Stimulated activated effector memory CD8-positive, alpha-beta T cell treated with anti-CD3 and anti-CD28 coated beads, Interleukin-12 subunit alpha, Interleukin-12 subunit beta, amount 100 ng/mL, for 72 hours (primary cell): ENCODE results near the gene PCA3.

Experiments used
- ATAC-seq: fragments of 150-1000 bp; cut with Tn5 transposase; 2 replicates; pipeline ENCODE4 v1.10.0; 2021
- DNase-seq, 2 donors: peaks; one replicate each; pipeline ENCODE4 v3.0.0; 2021 to 2022; ENCODE audit warnings: low spot score in 2 of 2
- H3K27ac Mint-ChIP-seq: one replicate; pipeline ENCODE4 v1.8.0; 2022; ENCODE audit warnings: mild to moderate bottlenecking, mixed read lengths
- H3K36me3 Mint-ChIP-seq: one replicate; pipeline ENCODE4 v1.8.0; 2022; ENCODE audit warnings: mild to moderate bottlenecking, mixed read lengths
- H3K4me1 Mint-ChIP-seq: one replicate; pipeline ENCODE4 v1.8.0; 2022; ENCODE audit warnings: mixed read lengths
- H3K4me3 Mint-ChIP-seq: one replicate; pipeline ENCODE4 v1.8.0; 2022; ENCODE audit warnings: mild to moderate bottlenecking, mixed read lengths
- H3K9me3 Mint-ChIP-seq: one replicate; pipeline ENCODE4 v1.8.0; 2022; ENCODE audit warnings: mixed read lengths

Gene PCA3

DNA sequence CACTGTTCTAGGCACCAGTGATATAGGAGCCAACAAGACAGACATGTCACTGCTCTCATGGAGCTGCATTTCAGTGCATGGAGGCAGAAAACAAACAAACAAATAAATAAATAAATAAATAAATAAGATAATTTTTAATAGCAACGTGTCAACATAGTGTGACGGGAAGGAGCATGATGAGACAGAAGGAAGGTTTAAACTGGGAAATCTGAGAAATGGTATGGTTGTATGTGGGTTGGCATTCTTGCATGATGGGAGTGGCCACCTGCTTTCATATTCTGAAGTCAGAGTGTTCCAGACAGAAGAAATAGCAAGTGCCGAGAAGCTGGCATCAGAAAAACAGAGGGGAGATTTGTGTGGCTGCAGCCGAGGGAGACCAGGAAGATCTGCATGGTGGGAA lies at the start of gene PCA3:
Gene PCA3 (plus strand): TSS at position 301 of the 400 bp plus-strand sequence.
- no peaks in the 10 kb centered on the region for H3K36me3 Mint-ChIP-seq
- ATAC-seq (no peak), DNase-seq (no peak)
- no peak within 1 kb of the TSS for H3K27ac Mint-ChIP-seq
- no peaks in the 10 kb centered on the region for H3K9me3 Mint-ChIP-seq
- no peaks in the 10 kb centered on the region for H3K4me1 Mint-ChIP-seq
- H3K4me3 Mint-ChIP-seq, result no peak within 1 kb of the TSS

DNA sequence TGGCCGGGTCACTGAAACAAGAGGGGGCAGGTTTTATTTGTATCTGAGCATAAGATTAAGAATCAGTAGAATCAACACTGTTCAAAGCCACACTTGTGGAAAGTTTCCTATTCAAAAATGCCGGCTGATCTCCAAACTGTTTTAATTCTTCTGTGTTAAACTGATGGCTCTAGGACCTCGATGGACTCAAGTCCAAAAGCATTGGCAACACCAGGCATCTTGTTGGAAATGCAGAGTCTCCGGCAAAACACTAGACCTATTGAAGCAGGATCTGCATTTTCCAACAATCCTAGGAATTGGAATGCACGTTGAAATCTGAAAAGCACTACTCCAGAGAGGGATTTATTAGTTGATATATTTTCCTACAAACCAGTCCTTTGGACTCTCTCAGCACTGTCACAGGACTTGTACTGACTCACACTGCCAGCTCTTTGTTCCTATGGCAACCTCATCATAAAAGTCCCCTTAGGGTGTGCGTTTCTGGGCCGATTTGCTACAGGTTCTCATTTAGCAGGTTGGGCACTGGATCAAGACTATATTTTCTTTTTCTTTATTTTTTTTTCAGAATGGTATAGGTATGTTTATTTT lies 48.1 kb upstream of the PCA3 start:
- no peak overlapping the region for H3K27ac Mint-ChIP-seq
- DNase-seq (no peak), ATAC-seq (no peak)
- H3K4me3 Mint-ChIP-seq, result no peak overlapping the region
- no peaks in the 10 kb centered on the region for H3K9me3 Mint-ChIP-seq
- no peaks in the 10 kb centered on the region for H3K36me3 Mint-ChIP-seq
- no peaks in the 10 kb centered on the region for H3K4me1 Mint-ChIP-seq

DNA sequence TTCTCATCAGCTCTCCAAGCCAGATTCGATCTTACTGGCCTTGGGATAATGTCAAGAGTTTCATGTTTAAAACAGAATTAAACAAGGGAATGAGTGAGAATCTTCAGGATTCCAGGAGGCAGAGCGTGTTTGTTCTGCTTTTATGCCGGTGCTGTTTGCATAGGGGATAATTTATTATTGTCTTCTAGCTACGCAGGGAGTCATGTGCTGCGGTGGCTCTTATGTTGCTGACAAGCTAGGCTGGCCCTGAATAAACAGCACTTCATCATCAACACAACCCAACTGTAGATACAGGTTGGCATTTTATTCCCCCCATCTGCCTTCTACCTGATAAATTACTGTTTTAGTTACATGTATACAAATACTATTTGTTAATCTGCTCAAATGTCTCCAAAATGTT lies 47.1 kb upstream of the PCA3 start:
- Mint-ChIP-seq H3K9me3 (no peaks in the 10 kb centered on the region), H3K36me3 (no peaks in the 10 kb centered on the region), H3K27ac (no peak overlapping the region), H3K4me1 (no peaks in the 10 kb centered on the region), H3K4me3 (no peak overlapping the region)
- DNase-seq (no peak), ATAC-seq (no peak)

DNA sequence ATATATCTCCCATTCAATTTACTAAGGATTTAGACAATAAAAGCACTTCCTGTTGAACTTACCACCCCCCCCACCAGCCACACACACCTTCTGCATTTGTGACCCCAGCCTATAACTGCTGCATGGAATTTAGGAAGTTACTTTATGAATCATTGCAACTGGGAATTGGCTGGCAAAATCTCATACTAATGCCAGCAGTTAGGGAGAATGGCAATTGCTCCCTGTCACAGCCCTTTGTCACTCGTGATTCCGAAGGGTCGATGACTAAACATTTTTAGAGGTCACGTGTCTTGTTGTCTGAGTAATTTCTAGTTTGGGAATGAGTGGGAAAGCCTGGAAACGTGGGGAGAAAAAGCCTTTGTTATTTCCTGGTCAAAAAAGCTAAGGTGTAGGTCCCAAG lies 46.6 kb upstream of the PCA3 start:
- Mint-ChIP-seq H3K27ac (no peak overlapping the region), H3K9me3 (no peaks in the 10 kb centered on the region), H3K4me1 (no peaks in the 10 kb centered on the region), H3K36me3 (no peaks in the 10 kb centered on the region), H3K4me3 (no peak overlapping the region)
- DNase-seq, result no peak
- ATAC-seq, result no peak

DNA sequence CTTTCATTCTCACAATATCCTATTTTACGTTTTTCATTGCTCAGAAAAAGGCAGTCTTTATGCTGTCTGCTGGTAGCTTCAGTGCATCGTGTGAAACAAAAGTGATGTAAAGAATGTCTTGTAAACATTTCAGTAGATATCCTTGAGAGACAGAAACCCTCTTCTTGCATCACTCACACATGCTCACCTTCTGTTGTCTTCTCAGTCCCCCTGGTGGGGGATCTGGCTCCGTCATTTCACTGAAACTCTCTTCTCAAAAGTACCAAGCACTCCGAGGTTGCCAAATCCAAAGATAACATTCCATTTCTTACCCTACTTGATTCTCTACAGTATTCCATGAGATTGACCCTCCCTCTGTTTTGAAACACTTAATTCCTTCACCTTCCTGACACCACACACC lies 46.1 kb upstream of the PCA3 start:
- Mint-ChIP-seq H3K36me3 (no peaks in the 10 kb centered on the region), H3K4me3 (no peak overlapping the region), H3K27ac (no peak overlapping the region), H3K9me3 (no peaks in the 10 kb centered on the region), H3K4me1 (no peaks in the 10 kb centered on the region)
- DNase-seq (no peak), ATAC-seq (no peak)

DNA sequence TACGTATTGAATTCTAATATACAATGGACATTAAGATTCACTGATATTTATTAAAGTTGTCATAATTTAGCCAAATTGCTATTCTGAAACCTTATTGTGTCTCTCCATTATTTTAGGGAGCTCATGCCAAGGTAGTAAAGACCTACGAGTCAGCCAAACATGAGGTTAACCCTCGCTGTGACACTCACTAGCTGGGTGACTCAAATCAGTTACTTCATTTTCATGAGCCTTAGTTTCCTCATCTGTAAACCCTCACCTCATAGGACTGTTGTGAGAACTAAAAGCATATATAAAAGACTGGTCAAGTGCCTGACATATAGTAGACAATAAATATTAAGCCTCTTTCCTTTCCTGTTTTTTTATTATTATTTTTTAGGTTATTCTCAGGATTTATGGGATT lies 44.0 kb upstream of the PCA3 start:
- H3K36me3 Mint-ChIP-seq, result no peaks in the 10 kb centered on the region
- H3K4me3 Mint-ChIP-seq, result no peak overlapping the region
- ATAC-seq, result peak; percentile 45
- no peak overlapping the region for H3K27ac Mint-ChIP-seq
- no peak for DNase-seq
- no peaks in the 10 kb centered on the region for H3K9me3 Mint-ChIP-seq
- no peaks in the 10 kb centered on the region for H3K4me1 Mint-ChIP-seq

DNA sequence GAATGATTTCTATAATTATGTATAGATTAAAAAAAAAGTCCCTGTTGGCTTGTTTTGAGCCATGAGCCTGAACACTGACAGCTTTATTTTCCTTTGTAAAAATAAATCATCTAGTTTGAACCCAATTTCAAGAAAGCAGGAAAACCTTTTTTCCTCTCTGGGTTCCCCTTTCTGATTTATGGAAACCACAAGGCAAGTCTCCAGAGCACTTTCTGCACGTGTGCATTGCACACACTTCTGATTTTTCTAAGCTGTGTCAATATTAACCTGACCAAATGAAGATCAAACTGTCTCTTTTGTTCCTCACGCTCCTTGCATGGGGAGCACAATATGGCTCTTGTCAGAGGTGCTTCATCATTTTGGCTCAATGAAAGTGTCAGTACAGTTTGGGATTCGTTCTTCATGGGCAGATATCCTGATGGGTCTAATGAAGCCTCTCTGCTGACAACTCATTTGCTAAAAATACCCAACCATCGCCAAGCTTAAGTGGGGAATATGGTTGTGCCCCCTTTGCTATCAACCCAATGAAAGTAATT lies 39.2 kb upstream of the PCA3 start:
- Mint-ChIP-seq H3K27ac (no peak overlapping the region), H3K9me3 (no peaks in the 10 kb centered on the region), H3K36me3 (no peaks in the 10 kb centered on the region), H3K4me3 (no peak overlapping the region), H3K4me1 (no peaks in the 10 kb centered on the region)
- DNase-seq (no peak), ATAC-seq (no peak)

DNA sequence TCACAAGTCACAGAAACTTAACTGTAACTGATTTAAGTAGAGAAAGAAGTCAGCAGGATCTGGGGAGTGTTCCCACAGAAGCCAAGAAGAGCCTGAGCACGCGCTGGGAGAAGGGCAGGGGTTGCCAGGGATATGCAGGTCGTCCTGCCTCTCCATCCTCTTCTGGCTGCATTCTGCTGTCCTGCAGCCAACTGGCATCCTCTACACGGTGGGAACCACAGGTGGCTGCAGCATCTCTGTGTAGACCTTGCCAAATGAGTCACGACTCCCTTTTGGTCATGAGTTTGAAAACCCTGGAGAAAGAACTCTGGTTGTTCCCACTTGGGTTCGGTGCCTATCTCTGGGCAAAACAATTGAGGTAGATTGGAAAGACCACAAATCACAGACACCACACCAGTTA lies 38.4 kb upstream of the PCA3 start:
- DNase-seq (no peak), ATAC-seq (no peak)
- no peaks in the 10 kb centered on the region for H3K36me3 Mint-ChIP-seq
- no peaks in the 10 kb centered on the region for H3K4me1 Mint-ChIP-seq
- no peak overlapping the region for H3K4me3 Mint-ChIP-seq
- no peak overlapping the region for H3K27ac Mint-ChIP-seq
- H3K9me3 Mint-ChIP-seq, result no peaks in the 10 kb centered on the region

DNA sequence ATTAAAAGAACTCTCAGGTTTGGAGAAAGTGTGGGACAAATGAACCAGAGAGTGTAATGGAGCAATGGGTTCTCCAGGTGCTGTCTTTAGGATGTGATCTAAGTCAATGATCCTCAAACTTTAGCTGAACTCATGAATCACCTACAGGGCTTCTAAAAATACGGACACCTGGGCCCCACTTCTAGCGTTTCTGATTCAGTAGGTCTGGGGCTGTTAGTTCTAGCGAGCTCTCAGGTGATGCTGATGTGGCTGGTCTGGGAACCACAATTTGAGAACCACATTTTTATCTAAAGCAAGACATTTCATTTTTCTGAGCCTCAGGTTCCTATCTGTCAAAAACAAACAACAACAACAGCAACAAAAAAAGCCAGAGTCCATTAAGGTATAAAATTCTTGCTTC lies 35.1 kb upstream of the PCA3 start:
- H3K27ac Mint-ChIP-seq, result no peak overlapping the region
- no peak overlapping the region for H3K4me3 Mint-ChIP-seq
- ATAC-seq (no peak), DNase-seq (no peak)
- no peaks in the 10 kb centered on the region for H3K4me1 Mint-ChIP-seq
- H3K9me3 Mint-ChIP-seq, result no peaks in the 10 kb centered on the region
- H3K36me3 Mint-ChIP-seq, result no peaks in the 10 kb centered on the region

DNA sequence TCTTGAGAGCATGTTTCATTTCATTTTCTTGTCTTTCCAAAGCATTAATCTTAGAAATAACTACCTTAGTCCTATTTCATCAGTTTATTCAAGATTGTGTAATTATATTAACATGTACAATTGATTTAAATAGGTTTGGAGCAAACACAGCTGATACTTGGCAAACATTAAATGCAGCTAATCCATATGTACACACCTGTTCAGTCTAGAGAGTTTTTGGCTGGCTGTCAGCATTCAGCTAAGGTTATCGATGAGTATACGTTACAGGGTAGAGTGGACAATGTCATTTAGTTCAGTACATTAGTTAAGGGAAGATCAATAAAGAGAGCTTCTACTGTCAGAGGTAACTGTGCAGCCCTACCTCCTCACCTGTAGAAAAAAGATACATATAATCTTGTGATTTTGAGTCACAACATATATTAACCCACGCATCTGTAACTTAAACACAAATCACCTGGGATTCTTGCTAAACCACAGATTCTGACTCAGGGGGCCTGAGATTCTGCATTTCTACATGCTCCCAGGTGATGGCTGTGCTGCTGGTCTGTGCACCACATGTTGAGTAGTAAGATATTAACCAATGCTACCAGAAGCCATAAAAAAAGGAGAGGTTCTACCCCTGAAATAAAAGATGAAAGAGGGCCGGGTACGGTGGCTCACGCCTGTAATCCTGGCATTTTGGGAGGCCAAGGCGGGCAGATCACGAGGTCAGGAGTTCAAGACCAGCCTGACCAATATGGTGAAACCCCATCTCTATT lies 34.1 kb upstream of the PCA3 start:
- DNase-seq (no peak), ATAC-seq (no peak)
- H3K9me3 Mint-ChIP-seq, result no peaks in the 10 kb centered on the region
- H3K4me3 Mint-ChIP-seq, result no peak overlapping the region
- H3K36me3 Mint-ChIP-seq, result no peaks in the 10 kb centered on the region
- H3K27ac Mint-ChIP-seq, result no peak overlapping the region
- no peaks in the 10 kb centered on the region for H3K4me1 Mint-ChIP-seq

DNA sequence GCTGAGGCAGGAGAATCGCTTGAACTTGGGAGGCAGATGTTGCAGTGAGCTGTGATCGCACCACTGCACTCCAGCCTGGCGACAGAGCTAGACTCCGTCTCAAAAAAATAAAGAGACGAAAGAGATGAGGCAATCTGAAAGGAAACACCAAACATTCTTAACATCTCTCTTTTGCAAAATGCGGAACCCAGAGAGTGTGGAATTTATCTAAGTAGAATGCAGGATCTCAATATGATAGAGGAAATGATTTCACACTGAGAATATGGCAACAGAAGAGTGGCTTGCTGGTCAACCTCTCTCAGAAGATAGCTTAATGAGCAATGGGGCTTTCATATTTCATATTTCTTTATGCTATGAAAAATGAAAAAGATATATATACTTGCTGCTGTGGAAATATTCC lies 33.4 kb upstream of the PCA3 start:
- Mint-ChIP-seq H3K27ac (no peak overlapping the region), H3K36me3 (no peaks in the 10 kb centered on the region)

DNA sequence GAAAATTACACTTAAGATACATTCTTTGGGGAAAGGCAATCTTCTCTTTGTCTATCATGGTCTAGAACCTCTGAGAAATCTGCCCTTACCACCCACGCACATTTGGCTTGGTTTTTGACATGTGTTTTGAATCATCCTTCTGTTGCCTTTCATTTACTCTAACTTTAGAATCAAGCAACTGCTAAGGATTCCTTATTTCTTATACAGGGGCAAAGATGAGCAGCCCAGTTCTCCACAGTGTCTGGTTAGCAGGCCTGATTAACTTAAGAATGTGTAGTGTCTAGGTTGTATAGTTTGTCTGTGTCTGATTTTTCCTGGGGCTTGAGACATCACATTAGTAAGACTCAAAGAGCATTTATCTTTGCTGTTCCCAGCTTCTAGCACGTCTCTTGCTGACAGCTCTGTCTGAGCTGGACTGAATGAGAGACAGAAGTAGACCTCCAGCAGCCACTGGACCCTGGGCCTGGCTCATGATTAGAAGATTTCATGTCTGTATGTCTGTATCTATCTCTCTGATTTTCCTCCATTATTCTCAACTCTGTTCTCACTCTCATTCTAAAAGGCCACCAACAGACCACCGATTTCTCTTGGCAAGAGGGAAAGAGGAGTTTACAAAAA lies 31.8 kb upstream of the PCA3 start:
- DNase-seq (no peak), ATAC-seq (no peak)
- Mint-ChIP-seq H3K36me3 (no peaks in the 10 kb centered on the region), H3K4me3 (no peak overlapping the region), H3K27ac (no peak overlapping the region), H3K9me3 (no peaks in the 10 kb centered on the region), H3K4me1 (no peaks in the 10 kb centered on the region)

More for the DNA sequence above, 33.4 kb upstream of the PCA3 start:
- ATAC-seq (no peak), DNase-seq (no peak)
- no peaks in the 10 kb centered on the region for H3K4me1 Mint-ChIP-seq
- no peak overlapping the region for H3K4me3 Mint-ChIP-seq
- H3K9me3 Mint-ChIP-seq, result no peaks in the 10 kb centered on the region

DNA sequence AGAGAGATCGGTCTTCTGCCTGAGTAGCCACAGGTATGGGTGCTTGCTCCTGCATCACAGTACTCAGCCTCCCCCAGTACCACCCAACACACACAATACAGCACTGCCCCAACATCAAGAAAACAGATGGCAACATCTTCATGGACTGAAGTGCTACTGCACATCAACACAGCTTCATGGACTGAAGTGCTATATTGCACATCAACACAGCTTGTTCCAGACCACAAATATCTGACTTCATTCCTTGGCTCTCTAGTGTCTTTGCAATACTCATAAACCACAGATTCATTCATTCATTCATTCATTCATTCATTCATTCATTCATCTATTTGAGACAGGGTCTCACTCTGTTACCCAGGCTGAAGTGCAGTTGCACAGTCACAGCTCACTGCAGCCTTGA lies 31.1 kb upstream of the PCA3 start:
- DNase-seq, result no peak
- Mint-ChIP-seq H3K27ac (no peak overlapping the region), H3K36me3 (no peaks in the 10 kb centered on the region), H3K9me3 (no peaks in the 10 kb centered on the region), H3K4me1 (no peaks in the 10 kb centered on the region), H3K4me3 (no peak overlapping the region)
- no peak for ATAC-seq

DNA sequence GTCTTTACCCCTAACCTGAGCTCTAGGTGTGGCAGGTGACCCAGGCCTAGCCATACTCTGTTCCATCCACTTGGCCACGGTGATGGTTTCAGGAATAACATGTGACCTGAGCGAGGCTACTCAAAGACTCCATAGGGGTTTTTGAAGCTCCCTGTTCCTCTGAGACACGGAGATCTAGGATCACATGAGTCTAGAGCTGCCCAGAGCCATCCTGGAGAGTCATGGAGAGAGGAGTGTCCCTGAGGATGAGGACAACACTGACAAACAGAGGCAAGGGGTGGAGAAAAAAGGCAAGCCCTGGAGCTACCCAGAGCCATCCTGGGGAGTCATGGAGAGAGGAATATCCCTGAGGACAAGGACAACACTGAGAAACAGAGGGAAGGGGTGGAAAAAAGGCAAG lies 29.5 kb upstream of the PCA3 start:
- no peak for DNase-seq
- H3K4me1 Mint-ChIP-seq, result no peaks in the 10 kb centered on the region
- H3K36me3 Mint-ChIP-seq, result no peaks in the 10 kb centered on the region
- no peak overlapping the region for H3K4me3 Mint-ChIP-seq
- H3K27ac Mint-ChIP-seq, result no peak overlapping the region
- no peaks in the 10 kb centered on the region for H3K9me3 Mint-ChIP-seq
- no peak for ATAC-seq

DNA sequence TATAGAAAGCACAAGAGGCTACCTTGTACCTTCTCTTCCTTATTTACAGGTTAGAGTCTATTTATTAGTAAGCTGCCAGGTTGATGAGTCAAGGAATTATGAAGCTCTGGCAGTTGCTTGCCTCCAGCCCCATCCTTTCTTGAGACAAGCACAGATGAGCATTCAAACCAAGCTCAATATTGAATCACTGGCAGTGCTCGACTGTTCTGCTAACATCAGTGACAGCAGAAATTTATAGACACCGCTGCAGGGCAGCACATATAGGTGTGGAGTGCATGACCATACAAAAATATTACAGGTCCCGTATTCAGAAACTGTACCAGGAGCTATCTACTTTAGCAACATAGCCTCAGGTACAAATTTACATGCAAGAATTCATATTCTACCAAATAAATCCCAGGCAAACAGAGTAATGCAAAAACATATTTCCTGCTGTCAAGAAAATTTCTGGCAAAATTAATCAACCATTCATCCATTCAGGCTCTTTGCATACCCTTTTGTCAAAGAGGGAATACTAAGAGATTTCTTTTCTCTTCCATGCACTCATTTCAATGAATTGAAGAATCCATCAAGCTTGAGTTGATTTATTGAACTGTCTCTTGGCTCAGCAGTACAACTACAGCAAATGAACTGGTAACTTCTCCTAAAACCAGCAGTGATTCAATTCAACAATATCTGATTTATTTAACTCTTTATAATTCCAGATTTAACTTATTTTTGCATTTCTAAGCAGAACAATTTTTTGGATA lies 26.9 kb upstream of the PCA3 start:
- DNase-seq (no peak), ATAC-seq (no peak)
- Mint-ChIP-seq H3K36me3 (no peaks in the 10 kb centered on the region), H3K4me3 (no peak overlapping the region), H3K4me1 (no peaks in the 10 kb centered on the region), H3K9me3 (peaks cover 1% of the 10 kb centered on the region), H3K27ac (no peak overlapping the region)
